GM21367 (cell line): ENCODE data around the gene GATC.
"Not testable (repeated sequence)": the region's sequence is repeated elsewhere in the genome, so short reads cannot be mapped to it uniquely, and the experiment has no call there.

Experiments
- ATAC-seq: cut with Tn5 transposase; IDR thresholded peaks from one replicate; pipeline ENCODE4 v1.9.1; 2021; ENCODE audit not compliant: unreplicated experiment

The GATC gene

GRCh38 chr12:120432772-120433525, 13.3 kb upstream of the GATC start:
- no peak for ATAC-seq

GRCh38 chr12:120437735-120438494, 8.3 kb upstream of the GATC start, which contains the start of gene COX6A1:
TSS of gene COX6A1 (plus strand) at chr12:120438113. CDS start at chr12:120438127, 14 bp downstream.
- peak; percentile 94 for ATAC-seq

GRCh38 chr12:120438495-120439198, 7.6 kb upstream of the GATC start:
- ATAC-seq, result no peak

- ATAC-seq, result no peak
Observed at GRCh38 chr12:120439646-120440247, 6.5 kb upstream of the GATC start.

- no peak for ATAC-seq
Observed at GRCh38 chr12:120444676-120445075, 1.6 kb upstream of the GATC start.

- not testable (repeated sequence) for ATAC-seq
Observed at GRCh38 chr12:120446844-120447178, 567 bp downstream of the GATC start.

GRCh38 chr12:120447992-120448391, 1.7 kb downstream of the GATC start:
- ATAC-seq, result no peak

- ATAC-seq, result not testable (repeated sequence)
Observed at GRCh38 chr12:120452524-120452923, 6.3 kb downstream of the GATC start.

- ATAC-seq, result no peak
Observed at GRCh38 chr12:120453060-120453750, 7.0 kb downstream of the GATC start.

- no peak for ATAC-seq
Observed at GRCh38 chr12:120453977-120454376, 7.7 kb downstream of the GATC start.

- no peak for ATAC-seq
Observed at GRCh38 chr12:120455302-120455701, 9.1 kb downstream of the GATC start.

- no peak for ATAC-seq
Observed at GRCh38 chr12:120457133-120457532, 10.9 kb downstream of the GATC start.

- no peak for ATAC-seq
Observed at GRCh38 chr12:120460157-120460556, 13.9 kb downstream of the GATC start.

GRCh38 chr12:120462099-120462640, 15.9 kb downstream of the GATC start:
- no peak for ATAC-seq

GRCh38 chr12:120463712-120464111, 17.5 kb downstream of the GATC start:
- no peak for ATAC-seq

GRCh38 chr12:120465756-120466155, 19.5 kb downstream of the GATC start:
- no peak for ATAC-seq

GRCh38 chr12:120466560-120467315, 20.5 kb downstream of the GATC start:
- ATAC-seq, result no peak

GRCh38 chr12:120467439-120467838, 21.2 kb downstream of the GATC start:
- ATAC-seq, result no peak

- no peak for ATAC-seq
Observed at GRCh38 chr12:120468325-120468820, 22.1 kb downstream of the GATC start.
